Dedifferentiated amniotic fluid mesenchymal stem cell (primary cell): ENCODE measurements around the gene ADGRF5.

Source experiments
- DNase-seq: peaks from one replicate; pipeline ENCODE4 v3.0.0-alpha.2; 2016; ENCODE audit errors: extremely low spot score

Gene ADGRF5

DNA sequence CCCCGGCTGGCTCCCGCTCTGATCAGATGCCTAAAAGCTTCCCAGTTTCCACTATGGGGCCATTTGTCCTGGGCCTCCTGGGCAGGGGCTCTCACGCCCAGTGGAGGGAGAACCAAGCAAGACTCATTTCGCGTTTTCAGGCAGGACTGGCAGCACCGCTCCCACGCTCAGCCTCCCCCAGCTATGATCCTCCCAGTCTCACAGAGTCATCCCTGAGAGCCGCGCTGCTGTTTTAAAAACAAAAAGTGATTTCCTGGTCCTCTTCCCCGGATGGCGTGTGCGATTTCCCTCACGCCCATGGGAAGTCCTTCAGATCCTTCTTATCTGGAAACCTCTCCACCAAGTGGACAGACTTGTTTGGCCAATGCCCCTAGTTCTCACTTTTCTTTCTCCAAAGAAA is at the start of gene ADGRF5:
Gene ADGRF5 (minus strand): TSS at position 208 of the 400 bp plus-strand sequence. CDS start 15,176 bp downstream, outside the sequence.
- no peak for DNase-seq

GRCh38 chr6:46969206-46969605 is 47.5 kb upstream of the ADGRF5 start:
- DNase-seq, result no peak

GRCh38 chr6:46967826-46968349 is 46.1 kb upstream of the ADGRF5 start:
- DNase-seq, result no peak

- DNase-seq, result no peak
Observed at GRCh38 chr6:46964716-46965519, 43.2 kb upstream of the ADGRF5 start.

DNA sequence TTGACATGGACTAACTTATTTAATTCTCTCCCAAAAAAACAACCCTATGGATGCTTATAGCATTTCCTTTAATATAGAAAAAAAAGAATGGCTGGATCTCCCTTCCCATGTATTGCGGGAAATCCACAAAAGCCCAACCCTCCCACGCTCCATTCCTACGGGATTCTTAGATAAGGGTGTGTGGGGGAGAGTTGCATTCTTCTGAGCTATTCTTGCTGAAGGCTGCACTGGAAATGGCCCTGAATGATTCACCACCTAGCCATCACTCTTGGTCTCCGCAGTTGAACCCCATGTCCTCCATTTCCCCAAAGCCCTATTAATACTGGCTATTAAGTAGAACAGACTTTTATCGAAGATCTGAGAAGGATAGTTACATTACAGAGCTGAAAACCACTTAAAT is 41.9 kb upstream of the ADGRF5 start:
- no peak for DNase-seq

GRCh38 chr6:46963039-46963438 is 41.3 kb upstream of the ADGRF5 start:
- DNase-seq, result no peak

DNA sequence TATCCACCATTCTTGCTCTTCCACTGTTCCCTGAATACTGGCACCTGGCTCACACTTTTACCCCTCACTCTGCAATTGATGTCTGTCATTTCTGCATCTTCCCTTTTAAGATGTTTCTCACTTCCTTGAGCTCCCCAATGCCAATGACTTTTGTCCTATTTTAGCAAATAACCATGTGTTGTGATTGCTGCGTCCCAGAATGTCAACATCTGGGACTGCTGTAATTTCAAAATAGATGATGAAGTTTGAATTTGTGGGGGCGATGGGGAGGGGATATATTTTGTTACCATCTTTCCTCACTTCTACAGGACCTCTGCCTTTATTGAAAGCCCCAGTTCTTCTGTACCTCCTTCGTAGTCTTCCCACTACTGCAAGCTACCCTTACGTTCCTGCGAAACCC is 40.0 kb upstream of the ADGRF5 start:
- DNase-seq, result no peak

GRCh38 chr6:46961232-46961631 is 39.5 kb upstream of the ADGRF5 start:
- no peak for DNase-seq

- DNase-seq, result no peak
Observed at GRCh38 chr6:46959419-46959818, 37.7 kb upstream of the ADGRF5 start.

DNA sequence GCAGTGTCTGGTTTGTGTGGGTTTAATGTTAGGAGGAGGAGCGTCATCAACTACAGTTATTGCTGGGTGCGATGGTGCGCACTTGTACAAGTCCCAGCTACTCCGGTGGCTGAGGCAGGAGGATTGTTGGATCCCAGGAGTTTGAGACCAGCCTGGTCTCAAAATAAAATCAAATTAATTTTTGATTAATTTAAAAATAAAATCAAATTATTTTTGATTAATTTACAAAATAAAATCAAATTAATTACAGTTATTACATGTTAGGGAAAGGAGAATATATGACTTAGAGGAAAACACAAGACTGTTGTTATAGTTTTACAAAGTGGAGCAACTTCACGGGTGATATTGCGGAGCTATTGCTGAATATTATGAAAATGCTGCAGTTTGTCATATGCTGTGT is 34.7 kb upstream of the ADGRF5 start:
- no peak for DNase-seq

DNA sequence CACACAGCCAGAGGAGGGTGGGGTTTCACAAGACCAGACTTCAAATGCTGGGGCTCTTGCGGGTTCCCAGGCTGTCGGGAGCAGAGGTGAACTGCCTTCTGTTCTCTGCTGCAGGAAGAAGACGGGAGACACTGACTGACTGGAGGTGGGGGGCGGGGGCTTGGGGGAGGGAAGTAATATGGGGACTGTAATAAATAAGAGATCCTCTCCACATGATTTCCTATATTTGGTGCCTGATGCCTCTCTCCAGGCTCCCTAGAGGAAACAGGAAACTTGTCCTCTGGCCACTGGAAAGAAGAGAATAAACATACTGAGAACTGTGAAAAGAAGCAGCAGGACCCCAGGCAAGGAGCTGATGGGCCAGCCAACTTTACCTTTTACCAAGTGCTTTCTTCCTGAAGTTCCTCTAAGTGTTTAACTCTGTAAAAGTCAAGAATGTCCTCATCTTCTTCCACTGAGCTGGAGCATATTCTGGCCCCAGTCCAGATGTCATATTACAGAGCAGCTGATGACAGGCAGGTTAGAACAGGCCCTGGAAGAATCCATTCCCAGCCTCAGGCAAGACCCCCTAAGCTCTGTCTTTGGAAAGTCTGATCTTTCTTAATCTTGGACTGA is 33.2 kb upstream of the ADGRF5 start:
- DNase-seq, result no peak

GRCh38 chr6:46953921-46954320 is 32.2 kb upstream of the ADGRF5 start:
- no peak for DNase-seq

GRCh38 chr6:46949632-46950280 is 28.0 kb upstream of the ADGRF5 start:
- DNase-seq, result no peak

- DNase-seq, result no peak
Observed at GRCh38 chr6:46948699-46949098, 27.0 kb upstream of the ADGRF5 start.

DNA sequence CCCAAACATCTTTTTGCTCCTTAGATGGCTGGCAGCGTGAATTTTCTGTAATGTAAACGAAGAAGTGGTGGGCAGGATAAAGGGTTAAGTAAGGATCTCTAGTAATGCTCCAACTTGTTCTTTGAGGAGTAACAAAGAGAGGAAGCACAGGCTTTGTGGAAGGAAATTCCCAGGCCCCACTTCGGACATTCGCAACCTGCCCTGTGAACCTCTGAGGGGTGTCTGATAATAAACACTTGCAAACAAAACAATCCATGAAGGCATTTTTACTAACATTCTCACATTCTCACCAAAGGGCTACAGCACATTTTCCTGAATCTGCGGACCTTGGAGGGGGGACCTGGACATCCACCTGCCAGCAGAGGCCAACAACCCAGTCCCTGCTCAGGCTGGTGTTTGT is 25.8 kb upstream of the ADGRF5 start:
- no peak for DNase-seq

- DNase-seq, result no peak
Observed at GRCh38 chr6:46940433-46941226, 18.9 kb upstream of the ADGRF5 start.

- DNase-seq, result no peak
Observed at GRCh38 chr6:46937642-46938041, 15.9 kb upstream of the ADGRF5 start.

DNA sequence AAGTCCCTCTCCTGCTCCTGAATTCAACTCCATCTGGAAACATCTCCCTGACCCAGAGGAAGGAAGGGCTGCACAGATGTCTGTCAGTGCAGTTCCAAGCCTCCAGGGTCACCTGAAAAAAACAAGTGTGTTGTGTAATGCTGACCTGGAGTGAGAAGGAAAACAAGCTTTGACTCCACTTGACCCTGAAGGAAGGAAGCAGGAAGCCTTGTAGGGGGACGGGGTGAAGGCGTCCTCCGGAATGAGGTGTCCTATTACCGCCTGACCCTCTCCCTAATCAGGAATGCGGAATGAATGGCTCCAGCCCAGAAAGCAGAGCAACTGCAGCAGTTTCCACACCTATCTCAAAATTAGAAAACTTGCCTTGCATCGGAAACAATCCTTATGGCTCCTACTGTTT is 13.9 kb upstream of the ADGRF5 start:
- DNase-seq, result no peak

DNA sequence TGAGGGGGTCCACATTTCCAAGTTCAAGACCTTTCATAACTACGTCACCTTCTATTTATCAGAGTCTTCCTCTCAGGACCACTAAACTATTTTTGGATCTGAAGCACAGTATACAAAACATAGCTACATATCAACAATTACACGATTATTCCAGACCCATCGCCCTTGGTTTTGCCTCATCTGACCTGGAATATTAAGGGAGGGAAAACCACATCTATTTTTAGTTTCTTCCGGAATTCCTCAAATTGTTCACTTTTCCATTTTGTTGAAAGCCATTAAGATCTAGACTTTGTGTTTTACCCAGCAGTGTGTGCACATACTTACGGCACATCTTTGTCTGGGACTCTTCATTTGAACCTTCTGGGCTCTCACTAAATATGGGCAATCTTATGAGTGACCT is 12.0 kb upstream of the ADGRF5 start:
- no peak for DNase-seq

DNA sequence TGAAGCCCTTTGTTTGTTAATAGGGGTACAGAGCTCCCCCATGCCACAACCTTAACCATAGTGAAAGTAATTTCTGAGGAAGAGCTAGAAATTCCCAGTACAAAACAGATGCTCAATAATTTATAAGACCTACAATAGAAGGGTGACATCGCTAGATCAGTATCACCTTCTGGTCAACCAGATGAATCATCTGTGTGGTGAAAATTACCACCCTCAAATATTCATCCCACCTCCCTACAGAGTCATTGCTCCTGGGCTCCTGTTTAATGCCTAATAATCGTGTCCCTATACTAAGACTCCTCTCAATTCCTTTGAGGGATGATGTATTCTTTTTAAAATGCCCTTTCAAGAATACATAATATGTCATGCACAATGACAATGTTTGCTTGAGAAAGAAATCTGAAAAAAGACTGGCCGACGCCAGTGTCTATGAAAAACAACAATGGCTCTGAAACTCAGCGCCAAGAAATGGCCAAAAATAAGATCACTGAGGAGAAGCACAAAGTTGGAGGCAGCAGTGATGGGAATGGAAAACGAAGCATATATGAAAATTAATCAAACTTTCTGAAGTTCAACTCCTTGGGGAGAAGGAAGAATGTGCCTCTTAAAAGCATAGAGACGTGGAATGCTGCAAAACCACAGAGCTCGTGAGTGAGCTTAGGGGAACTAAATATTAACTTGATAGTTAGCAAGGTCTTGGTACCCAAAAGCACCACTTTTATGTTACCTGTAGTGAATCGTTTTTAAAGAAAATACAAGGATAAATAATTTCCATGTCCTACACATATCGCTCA is 11.0 kb upstream of the ADGRF5 start:
- DNase-seq, result no peak

- DNase-seq, result no peak
Observed at GRCh38 chr6:46931416-46931815, 9.7 kb upstream of the ADGRF5 start.
